NCI-H146 (cell line): ENCODE measurements around the gene PCBP3.
A peak's percentile ranks its signal among the peaks of the same experiment; 100 is the strongest.
"Not testable (repeated sequence)": the region's sequence is repeated elsewhere in the genome, so short reads cannot be mapped to it uniquely, and the experiment has no call there.

Experiments used
- DNase-seq: peaks from one replicate; lab custom pipeline; 2025; lab: John Stamatoyannopoulos, UW

PCBP3 gene

GRCh38 chr21:45875416-45875760 is 231.9 kb downstream of the PCBP3 start:
- DNase-seq: no peak

DNA sequence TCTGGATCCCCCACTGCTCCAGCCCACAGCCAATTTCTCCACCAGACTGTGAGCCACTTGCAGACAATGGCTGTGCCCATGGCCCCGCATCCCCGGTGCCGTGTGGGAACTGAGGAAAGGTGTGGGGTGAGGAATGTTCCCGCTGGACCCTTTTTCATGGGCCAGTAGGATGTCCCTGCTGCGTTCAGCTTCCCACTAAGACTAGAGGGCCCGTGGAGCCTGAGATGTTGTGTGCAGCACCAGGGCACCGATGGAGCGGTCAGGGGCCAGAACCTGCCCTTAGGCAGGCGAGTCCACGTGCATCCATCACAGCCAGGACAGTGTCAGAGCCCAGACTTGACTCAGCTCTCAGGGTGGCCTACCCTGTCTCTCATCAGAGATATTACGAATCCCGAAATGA is 232.4 kb downstream of the PCBP3 start:
- no peak for DNase-seq

DNA sequence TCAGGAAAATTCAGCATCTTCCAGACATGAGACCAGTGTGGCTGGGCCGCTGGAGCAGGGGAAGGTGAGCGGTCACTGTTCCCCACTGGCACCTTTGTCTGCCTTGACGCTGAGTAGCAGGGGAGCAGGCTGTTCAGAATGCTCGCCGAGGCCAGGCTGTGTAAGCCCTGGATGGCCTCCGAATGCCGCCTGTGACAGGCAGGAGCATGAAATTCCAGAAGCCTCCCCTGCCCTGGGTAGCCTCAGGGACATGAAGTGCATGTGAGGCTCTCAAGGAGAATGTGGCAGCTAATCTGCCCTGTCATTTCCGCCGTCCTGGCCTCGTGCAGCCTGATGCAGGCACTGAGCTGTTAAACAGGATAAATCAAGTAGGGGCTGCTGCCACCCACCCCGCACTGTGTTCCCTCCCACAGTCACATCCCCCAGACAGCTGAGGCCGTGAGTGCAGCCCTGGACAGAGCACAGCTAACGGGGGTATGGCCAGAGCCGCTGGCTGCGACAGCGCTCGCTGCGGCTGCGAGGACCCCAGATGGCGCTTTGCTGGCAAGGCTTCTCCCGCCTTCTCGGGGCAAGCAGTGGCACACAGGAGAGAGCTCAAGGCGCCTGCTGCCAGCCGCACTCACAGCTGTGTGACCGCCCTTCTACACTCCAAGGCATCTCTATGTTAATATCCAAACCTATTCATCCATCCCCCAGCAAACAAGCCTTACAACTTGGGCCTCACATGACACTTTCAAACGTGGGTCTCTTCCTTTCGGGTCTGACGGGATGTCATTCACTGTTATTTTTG is 233.1 kb downstream of the PCBP3 start:
- no peak for DNase-seq

DNA sequence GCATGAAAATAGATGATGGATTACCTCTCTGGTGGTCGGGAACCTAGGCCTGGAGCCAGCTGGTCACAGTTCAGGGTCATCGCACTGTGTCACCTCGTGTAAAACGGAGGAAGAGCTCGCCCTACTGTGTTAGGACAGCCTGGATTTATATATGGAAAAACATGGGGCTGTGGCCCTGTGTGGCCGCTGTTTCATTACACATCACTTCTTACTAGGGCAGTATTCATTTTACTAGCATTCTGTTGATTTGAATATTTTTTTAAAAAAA is 233.6 kb downstream of the PCBP3 start:
- DNase-seq: no peak

DNA sequence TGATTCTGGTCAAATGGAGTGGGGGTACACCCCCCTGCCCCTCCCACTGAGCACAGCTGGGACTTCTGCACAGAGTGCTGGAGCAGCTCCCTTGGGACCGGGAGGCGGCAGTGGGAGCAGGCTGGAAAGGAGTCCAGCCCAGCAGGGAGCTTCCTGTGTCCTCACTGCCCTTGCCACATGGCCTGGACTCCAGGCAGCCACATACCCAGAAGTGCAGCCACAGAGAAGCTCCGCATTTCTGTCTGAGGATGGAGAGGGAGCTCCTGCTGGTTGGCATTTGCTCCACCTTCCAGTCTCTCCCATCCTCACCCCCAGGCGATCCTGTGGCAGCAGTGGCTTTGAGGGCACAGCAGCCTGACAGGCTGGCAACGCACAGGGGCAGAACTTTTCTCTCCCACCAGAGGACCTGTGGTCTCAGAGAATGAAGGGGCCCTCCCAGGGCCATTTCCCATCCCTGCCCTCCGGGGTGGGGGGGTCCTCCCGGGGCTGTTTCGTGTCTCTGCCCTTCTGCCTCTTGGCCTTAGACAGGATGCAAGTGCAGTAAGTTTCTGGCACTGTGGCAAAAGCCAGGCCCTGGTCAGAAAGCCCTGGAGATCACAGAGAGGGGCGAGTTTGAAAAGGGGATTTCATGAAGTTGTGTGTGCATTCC is 234.4 kb downstream of the PCBP3 start:
- DNase-seq: no peak

GRCh38 chr21:45880097-45881068 is 236.9 kb downstream of the PCBP3 start:
- peak; percentile 12 for DNase-seq

GRCh38 chr21:45882645-45883044 is 239.1 kb downstream of the PCBP3 start:
- no peak for DNase-seq

GRCh38 chr21:45883090-45883489 is 239.6 kb downstream of the PCBP3 start:
- no peak for DNase-seq

DNA sequence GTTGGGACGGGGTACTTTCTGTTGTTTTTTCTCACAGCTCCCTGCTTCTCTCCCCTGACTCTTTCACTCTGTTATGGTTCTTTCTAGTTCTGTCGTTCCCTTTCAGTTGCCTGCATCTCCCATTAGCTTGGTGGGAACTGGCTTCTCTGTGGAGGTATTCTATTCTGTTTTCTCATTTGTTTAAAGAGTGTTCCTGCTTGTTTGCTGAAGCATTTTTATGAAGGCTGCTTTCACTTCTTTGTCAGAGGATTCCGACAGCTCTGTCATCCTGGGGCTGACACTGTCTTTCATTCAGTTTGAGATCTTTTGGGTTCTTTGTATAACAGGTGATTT is 242.0 kb downstream of the PCBP3 start:
- no peak for DNase-seq

GRCh38 chr21:45885930-45886601 is 242.5 kb downstream of the PCBP3 start:
- DNase-seq: not testable (repeated sequence)

DNA sequence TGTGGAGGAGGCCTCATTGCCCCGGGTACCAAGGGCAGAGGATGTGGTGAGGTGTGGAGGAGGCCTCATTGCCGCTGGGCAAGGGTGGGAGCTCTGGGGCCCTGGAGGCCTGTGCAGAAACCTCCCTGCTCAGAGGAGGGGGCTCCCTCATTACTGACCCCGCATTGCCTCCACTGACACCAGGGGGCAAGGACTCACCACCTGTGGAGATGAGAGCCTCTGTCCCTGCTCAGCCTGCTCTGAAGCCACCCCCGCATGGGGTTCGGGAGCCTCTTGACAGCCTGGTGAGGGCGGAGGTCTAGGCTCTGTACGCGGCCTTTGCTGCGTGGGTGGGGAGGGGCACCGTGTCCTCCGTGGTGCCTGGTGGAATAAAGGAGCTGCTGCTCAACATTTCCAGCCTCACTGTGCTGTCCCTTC is 243.1 kb downstream of the PCBP3 start:
- DNase-seq: no peak

GRCh38 chr21:45887120-45887611 is 243.6 kb downstream of the PCBP3 start:
- DNase-seq: no peak

DNA sequence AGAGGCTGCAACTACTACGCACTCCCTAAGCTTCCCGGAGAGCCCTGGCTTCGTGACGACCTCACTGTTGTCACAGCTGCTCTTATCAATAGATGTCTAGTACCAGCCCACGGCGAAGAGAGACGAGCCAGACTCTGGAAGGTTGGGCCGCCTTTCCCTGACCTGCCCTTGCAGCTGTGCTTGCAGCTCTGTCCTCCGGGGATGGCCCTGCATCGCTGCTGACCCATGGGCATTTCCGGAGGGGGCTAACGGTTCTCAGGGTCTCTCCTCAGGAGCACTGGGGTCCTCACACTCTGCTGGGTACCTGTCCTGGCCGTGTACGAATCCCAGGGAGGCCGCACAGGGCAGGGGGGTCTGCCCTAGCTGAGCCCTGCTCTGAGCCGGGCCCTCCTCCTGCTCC is 244.3 kb downstream of the PCBP3 start:
- DNase-seq: no peak

DNA sequence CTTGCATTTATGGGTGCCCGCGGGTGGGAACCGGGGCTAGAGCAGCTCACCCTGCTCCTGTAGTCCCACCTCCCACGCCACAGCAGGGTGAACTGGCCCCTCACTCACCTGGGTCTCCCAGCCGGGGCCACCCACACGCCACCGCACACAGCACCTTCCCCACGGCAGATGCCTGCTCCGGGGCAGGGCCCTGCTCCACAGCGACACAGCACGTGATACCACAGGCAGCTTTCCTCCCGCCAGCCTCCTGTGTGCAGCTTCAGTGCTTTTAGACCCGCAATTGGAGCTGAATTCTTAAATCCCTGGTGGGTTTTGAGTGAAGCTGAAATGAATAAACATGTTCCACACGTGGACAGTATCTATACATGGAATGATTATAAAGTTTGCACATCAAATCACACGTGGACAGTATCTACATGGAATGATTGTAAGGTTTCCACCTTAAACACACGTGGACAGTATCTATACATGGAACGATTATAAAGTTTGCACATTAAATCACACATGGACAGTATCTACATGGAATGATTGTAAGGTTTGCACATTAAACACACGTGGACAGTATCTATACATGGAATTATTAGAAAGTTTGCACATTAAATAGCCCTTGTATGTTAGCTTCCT is 245.0 kb downstream of the PCBP3 start:
- no peak for DNase-seq

GRCh38 chr21:45889256-45889655 is 245.7 kb downstream of the PCBP3 start:
- DNase-seq: no peak

DNA sequence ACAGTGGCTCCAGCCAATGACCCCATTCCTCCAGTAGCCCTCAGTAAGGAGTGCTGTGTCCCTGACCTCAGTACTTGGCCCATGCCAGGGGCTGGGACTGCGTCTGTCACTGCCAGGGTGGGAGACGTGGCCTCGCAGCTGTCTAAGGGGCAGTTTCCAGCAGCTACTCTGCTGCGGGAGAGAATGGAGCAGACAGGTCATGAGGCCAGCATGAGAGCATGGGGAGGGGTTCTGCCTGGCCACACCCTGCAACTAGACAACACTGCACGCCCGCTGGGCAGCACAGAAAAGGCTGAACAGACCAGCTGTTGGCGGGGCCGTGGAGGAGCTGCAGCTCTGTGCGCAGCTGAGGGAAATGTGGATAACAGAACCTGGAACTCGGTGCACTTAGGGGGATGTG is 246.4 kb downstream of the PCBP3 start:
- no peak for DNase-seq

- DNase-seq: no peak
Observed at GRCh38 chr21:45891388-45892155, 248.0 kb downstream of the PCBP3 start.

DNA sequence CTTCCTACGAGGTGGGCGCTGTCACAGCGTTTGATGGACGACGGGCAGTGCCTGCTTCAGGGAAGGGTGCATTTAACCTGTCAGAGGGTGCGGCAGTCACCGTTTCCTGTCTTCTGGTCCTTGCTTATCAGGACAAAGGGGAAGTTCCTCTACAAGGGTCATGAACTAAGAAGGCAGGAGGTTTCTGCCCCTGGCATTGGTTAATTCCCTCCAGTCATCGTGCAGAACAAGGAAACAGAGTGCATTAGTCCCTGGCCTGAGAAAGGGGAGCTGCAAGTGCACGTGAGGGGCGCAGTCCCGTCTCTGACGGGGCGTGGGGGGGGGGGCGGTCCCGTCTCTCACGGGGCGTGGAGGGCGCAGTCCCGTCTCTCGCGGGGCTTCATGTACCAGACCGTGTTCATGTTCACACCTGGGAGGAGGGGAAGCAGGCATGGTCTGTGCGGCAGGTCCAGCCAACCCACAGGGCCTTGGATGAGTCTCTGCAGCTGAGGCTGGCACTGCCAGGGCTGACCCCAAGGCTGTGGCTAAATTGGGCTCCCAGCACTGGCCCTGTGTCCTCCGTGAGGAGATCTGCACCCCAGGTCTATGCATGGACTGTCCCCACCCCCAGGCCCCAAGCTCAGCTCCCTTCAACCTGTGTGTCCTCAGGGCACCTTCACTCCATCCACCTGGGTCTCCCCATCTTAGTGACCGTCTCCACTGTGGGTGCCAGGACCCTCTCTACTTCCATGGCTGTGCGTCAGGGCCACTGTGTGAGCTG is 248.8 kb downstream of the PCBP3 start:
- no peak for DNase-seq

DNA sequence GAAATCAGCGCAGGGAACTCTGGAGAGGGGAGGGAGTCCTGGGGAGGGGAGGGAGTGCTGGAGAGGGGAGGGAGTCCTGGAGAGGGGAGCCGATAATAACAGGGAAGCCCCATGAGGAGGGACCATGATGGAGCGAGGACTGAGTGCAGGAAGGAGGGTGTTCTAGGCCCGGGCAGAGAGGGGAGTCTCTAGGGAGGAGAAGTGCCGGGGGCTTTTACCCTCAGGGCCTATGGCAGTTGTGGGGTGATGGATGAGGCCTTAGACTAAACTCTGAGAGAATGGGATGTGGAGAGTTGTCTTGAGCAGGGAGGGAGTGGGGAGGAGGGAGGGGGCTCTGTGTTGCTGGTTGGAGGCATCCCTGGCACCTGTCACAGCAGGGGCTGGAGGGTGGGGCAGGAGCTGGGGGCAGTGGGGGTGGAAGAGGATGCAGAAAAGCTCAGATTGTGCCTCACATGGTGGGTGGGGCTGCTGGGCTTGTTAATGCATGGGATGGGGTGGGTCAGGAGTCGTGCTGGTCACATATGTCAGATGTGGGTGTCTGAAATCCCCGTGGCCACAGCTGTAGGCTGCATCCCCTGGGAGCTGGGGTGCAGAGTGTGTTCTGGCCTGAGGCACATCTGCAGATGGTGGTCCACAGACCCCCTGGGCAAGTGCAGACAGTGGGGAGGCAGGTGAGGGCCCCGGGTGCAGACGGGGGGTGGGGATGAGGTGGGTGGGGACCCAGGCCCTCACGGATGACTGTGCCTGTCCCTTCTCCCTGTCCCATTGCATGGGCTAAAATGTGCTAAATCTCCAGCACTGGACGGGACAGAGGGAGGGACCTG is 249.6 kb downstream of the PCBP3 start:
- DNase-seq: no peak
